ENCODE data around the gene SRPRA. TPM values are rescaled to one million over a fixed set of nuclear protein-coding genes. Genes with fewer than 3 reads are reported as not detected.
"Not testable (repeated sequence)": the region's sequence is repeated elsewhere in the genome, so short reads cannot be mapped to it uniquely, and the experiment has no call there.

SRPRA gene
- total RNA-seq, 1 experiment from 2014 or later, result 129 TPM

DNA sequence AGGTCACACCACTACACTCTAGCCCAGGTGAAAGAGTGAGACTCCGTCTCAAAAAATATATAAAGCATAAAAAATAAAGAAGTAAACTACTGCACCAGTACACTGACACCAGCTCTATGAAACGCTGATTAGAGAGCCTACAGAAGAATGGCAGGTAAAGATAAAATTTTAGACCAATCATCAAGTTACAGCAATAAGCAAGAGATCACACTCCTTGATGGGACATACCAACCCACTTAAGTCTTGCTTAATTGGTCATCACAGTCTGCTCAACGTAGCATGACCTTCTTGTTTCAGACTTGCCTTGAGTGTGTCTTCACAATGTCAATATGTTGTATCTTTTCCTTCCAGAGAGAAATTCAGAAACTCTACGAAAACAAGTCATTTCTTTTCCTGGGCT, 12.5 kb downstream of the SRPRA start:
- in situ Hi-C loops (cut with HindIII; ENCODE audit: low pct_unique_long_range_greater_than_20kb, low sequenced_read_pairs), result no loop called here
- DNase-seq (ENCODE audit: low read depth, low spot score), result no peak

DNA sequence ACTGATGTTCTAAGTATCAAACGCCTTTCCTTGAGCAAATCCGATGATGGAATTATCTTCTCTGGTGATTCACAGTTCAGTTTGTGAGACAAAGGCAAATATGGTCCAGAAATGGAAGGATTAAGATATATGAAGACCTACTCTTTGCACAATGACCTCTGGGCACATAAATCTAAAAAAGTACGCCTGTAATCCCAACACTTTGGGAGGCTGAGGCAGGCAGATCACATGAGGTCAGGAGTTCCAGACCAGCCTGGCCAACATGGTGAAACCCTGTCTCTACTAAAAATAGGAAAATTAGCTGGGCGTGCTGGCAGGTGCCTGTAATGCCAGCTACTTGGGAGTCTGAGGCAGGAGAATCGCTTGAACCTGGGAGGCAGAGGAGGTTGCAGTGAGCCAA, 13.2 kb downstream of the SRPRA start:
- DNase-seq (ENCODE audit: low read depth, low spot score); in situ Hi-C loops (cut with HindIII; ENCODE audit: low pct_unique_long_range_greater_than_20kb, low sequenced_read_pairs): not testable (repeated sequence)

DNA sequence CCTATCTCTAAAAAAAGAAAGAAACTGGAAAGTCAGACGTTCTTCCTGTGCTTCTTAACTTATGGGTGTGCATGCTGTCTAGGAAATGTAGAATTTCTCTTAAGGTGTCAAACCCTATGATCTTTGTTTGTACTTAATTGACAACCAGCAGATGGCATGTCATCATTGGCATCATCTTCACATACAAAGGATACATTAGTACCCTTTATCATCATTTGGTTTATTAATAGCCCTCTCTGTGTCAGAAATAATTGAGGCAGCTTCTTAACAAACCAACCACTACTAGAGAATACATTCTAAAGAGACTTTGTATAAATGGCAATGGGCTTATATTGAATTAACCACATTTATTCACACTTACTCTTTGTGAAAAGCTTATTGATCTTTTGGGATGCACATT, 13.9 kb downstream of the SRPRA start:
- in situ Hi-C loops (cut with HindIII; ENCODE audit: low pct_unique_long_range_greater_than_20kb, low sequenced_read_pairs), result no loop called here
- DNase-seq (ENCODE audit: low read depth, low spot score), result no peak

DNA sequence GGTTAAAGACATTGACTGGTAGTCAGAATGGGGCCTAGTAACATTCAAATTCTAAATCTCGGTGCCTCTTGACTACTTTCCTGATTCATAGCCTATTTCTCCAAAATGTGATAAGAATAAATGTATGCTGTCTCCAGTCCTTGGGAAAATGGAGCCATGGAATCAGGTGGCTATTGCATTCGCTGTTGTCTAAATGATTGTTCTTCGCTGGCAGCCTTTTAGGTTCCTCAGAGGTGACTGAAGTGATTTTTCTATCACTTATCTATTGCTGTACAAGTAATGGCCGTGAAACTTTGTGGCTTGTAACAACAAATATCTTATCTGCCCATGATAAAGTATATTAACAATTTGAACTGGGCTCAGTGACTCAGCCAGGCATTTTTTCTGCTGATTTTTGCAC, 15.4 kb downstream of the SRPRA start:
- no peak for DNase-seq (ENCODE audit: low read depth, low spot score)
- in situ Hi-C loops (cut with HindIII; ENCODE audit: low pct_unique_long_range_greater_than_20kb, low sequenced_read_pairs), result no loop called here

DNA sequence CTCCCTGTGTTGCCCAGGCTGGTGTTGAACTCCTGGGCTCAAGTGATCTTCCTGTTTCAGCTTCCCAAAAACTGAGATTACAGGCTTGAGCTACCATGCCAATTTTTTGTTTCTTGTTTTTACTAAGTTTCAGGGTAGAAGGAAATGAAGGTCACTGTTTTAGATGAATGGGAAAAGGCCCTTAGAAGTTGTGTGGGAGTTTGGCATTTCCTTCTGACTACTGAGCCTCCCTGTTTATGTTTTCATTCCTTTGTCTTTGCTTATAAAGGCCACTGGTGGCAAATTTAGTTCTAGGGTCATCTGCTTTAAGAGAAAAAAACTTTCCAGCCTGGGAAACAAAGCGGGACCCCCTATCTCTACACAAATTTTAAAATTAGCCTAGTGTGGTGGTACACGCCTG, 22.1 kb downstream of the SRPRA start:
- DNase-seq (ENCODE audit: low read depth, low spot score), result no peak
- in situ Hi-C loops (cut with HindIII; ENCODE audit: low pct_unique_long_range_greater_than_20kb, low sequenced_read_pairs), result no loop called here

DNA sequence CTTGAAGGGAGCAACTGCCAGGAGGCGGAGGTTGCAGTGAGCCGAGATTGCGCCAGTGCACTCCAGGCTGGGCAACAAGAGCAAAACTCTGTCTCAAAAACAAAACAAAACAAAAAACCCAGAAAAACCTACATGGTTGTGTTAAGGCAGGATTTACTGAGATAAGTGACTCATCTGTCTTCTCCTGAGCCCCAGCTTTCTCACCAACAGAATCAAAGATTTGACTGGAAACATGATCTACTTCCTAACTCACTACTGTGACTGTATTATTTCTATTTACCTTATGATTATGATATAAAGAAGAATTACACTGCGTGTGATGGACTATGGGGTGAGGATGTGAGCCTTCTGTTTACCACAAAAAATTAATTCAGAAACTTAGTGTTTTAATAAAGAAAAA, 35.3 kb downstream of the SRPRA start:
- no peak for DNase-seq (ENCODE audit: low read depth, low spot score)
- in situ Hi-C loops (cut with HindIII; ENCODE audit: low pct_unique_long_range_greater_than_20kb, low sequenced_read_pairs), result no loop called here

DNA sequence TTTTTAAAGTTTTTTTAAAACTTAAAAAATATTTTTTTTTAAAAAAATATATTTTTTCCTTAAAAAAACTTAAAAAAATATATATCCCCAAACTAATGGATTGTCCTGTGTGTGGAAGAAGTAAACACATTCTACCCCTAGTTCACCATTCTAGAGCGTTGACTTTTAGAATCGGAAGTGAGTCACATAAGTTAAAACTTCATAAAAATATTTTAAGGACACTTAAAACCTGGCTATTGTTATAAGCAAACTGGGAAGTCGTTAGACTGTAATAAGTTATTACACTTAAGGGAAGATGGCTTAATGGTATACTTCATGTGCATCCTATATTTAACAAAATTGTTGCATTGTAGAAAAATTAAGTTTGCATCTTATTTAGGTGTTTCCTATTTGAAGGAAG, 36.0 kb downstream of the SRPRA start:
- no peak for DNase-seq (ENCODE audit: low read depth, low spot score)
- in situ Hi-C loops (cut with HindIII; ENCODE audit: low pct_unique_long_range_greater_than_20kb, low sequenced_read_pairs), result no loop called here

DNA sequence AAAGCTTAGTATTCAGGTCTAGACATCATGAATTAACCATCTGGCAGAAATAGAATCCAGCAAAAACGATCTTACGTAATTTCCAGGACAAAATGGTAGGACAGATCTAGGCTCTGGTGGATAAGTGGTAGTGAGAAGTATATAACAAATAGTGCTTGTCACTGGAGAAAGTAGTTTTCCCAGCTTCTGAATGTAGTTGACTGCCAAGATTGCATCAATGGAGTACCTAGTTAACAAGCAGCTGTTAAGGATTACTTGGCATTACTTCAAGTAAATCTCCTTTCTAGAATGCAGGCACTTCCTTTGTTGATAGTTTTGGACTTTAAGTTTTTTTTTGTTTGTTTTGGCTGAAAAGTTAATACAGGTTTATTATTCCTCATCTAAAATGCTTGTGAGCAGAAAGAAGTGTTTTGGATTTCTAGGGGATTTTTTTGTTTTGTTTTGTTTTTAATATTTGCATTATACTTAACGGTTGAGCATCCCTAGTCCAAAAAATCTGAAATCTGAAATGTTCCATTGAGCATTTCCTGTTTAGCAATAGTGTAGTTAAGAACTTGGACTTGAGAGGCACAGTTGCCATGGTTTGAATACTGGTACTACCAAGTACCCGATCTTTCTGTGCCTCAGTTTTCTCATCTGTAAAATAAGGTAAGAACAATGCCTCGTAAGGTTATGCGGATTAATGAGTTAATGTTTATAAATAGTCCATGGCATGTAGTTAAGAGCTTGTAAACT, 36.8 kb downstream of the SRPRA start:
- in situ Hi-C loops (cut with HindIII; ENCODE audit: low pct_unique_long_range_greater_than_20kb, low sequenced_read_pairs), result no loop called here

DNA sequence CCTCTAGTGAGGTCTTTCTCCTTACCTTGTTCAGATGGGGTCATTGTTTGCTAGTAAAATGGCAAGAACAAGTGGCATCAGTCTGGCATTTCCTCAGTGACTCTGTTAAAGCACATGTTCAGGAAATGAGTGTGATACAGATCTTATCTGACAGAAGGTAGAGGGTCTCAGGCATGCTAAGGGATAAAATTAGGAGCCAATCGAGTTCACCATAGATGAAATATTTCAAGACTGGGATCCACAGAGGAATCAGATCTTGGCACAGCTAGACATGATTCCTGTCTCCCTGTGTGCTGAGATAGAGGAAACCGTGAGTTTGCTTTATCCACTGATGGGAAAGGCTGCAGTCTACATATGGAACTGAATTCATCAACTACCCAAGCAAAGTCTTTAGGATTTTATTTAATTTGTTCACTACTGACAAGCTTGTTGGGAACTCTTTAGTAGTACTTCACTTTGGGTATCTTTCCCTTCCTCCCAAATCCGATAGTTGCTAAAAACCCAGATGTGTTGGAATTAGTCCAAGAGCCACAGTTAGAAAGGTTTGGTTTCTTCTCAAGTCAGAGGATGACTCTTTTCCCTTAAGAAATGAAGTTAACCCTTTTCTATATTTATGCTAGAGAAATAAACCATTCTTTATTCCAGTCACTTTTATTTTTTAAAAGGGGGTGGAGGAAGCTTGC, 38.7 kb downstream of the SRPRA start:
- in situ Hi-C loops (cut with HindIII; ENCODE audit: low pct_unique_long_range_greater_than_20kb, low sequenced_read_pairs), result no loop called here
- no peak for DNase-seq (ENCODE audit: low read depth, low spot score)

More for the DNA sequence above, 36.8 kb downstream of the SRPRA start:
- no peak for DNase-seq (ENCODE audit: low read depth, low spot score)

DNA sequence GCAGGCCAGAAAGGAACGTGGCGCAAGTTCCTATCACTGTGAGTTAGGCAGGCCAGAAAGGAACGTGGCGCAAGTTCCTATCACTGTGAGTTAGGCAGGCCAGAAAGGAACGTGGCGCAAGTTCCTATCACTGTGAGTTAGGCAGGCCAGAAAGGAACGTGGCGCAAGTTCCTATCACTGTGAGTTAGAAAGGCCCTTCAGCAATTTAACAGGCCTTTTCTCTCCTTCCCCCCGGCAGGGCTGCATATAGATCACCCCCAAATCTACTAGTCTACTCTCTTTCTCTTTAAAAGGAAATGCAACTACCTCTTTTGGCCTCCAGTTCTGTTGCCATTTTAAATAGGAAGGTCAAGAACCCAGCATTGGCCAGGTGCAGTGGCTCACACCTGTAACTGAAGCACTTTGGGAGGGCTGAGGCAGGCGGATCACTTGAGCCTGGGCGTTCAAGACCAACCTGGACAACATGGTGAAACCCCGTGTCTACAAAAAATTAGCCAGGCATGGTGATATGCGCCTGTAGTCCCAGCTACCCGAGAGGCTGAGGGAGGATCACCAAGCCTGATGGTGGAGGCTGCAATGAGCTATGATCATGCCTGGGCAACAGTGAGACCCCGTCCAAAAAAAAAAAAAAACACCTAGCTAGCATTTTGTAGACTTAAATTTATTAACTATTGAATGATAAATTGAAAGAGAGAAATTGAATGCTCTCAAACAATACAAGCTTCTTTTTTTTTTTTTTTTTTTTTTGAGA, 42.2 kb downstream of the SRPRA start:
- in situ Hi-C loops (cut with HindIII; ENCODE audit: low pct_unique_long_range_greater_than_20kb, low sequenced_read_pairs), result no loop called here
- no peak for DNase-seq (ENCODE audit: low read depth, low spot score)

DNA sequence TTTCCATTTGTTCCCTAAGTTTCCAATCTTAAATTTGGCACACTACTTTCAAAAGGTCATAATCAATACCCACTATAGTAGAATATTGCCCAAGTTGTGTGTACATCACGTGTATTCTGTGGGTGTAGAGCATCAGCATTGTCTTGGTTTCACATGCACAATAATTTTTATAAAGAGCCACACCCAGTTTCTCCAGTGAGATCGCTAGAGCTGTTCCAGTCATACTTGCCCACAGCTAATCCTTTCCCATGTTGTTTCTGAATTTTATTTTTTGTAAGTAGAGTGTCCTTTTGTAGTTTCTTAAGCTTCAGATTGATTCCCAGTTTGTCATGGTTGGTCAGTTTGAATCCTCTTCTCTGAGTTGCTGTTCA, 43.4 kb downstream of the SRPRA start:
- in situ Hi-C loops (cut with HindIII; ENCODE audit: low pct_unique_long_range_greater_than_20kb, low sequenced_read_pairs), result no loop called here
- no peak for DNase-seq (ENCODE audit: low read depth, low spot score)

DNA sequence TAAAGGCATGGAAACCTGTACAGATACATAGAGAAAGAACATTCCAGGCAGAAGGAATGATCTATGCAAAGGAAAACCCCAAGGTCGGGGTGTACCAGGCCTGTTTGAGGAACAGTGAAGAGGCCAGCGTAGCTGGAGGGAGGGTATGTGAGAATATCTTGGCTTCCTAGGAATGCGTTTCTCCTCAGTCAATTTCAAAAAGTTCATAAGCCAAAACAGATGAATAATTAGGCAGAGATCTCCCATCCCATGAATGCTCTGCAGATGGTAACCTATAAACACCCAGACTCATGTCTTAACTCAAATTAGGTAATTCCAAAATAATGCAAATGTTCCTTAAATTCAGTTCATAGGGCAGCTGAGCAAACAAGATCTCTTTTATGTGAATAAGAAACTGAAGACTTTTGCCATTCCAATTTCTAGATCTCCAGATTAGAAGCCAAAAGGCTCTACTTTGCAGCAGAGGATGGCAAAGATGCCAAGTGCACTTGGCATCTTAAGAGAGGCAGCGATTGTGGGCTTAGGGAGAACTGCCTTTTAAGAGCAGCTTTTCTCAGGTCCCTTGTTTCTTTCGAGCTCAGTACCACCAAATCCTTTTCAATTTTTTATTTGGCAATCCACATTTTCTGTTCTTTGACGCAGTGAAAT, 43.9 kb downstream of the SRPRA start:
- DNase-seq (ENCODE audit: low read depth, low spot score), result no peak
- in situ Hi-C loops (cut with HindIII; ENCODE audit: low pct_unique_long_range_greater_than_20kb, low sequenced_read_pairs), result loop anchor here (25.0 kb wide), 1 partner anchor 312 kb away; the partner anchor contains the start of genes DDX25 and PUS3

DNA sequence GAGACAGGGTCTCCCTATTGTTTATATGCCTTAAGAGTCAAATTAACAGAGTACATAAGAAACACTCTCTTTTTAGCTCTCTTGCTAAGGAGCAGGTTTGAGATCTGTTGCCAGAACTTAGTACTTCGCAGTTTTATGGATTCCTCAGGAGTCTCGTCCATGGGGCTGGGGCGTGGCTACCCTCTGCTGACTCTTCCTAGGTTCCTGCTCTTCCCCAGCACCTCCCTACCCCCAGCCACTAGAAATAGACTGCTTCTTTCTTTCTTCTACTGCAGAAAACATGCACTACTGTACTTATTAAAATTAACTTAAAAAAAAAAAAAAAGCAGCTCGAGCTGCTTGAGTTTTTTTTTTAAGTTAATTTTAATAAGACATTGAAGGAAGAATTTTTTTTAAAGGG, 49.1 kb downstream of the SRPRA start:
- in situ Hi-C loops (cut with HindIII; ENCODE audit: low pct_unique_long_range_greater_than_20kb, low sequenced_read_pairs), result loop anchor here (25.0 kb wide), 1 partner anchor 307 kb away; the partner anchor contains the start of genes DDX25 and PUS3
- no peak for DNase-seq (ENCODE audit: low read depth, low spot score)

DNA sequence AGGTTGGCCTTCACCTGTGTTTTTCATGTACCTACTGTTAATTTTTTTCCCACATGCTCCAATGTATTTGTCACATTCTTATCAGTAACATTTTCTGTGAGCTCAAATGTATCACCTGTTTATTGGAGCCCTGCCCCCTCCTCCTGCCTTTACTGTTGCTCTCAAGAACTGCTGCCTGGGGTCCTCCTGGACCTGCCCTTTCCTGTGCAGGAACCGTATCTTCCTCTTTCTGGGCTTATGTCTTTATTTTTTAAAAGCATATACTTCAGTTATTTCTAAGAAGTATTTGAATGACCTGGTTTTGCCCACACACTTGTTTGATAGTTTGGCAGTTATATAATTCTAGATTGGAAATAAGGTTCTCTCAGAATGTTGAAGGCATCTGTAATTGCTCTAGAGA, 51.2 kb downstream of the SRPRA start:
- DNase-seq (ENCODE audit: low read depth, low spot score), result no peak
- in situ Hi-C loops (cut with HindIII; ENCODE audit: low pct_unique_long_range_greater_than_20kb, low sequenced_read_pairs), result loop anchor here (25.0 kb wide), 1 partner anchor 305 kb away; the partner anchor contains the start of genes DDX25 and PUS3

DNA sequence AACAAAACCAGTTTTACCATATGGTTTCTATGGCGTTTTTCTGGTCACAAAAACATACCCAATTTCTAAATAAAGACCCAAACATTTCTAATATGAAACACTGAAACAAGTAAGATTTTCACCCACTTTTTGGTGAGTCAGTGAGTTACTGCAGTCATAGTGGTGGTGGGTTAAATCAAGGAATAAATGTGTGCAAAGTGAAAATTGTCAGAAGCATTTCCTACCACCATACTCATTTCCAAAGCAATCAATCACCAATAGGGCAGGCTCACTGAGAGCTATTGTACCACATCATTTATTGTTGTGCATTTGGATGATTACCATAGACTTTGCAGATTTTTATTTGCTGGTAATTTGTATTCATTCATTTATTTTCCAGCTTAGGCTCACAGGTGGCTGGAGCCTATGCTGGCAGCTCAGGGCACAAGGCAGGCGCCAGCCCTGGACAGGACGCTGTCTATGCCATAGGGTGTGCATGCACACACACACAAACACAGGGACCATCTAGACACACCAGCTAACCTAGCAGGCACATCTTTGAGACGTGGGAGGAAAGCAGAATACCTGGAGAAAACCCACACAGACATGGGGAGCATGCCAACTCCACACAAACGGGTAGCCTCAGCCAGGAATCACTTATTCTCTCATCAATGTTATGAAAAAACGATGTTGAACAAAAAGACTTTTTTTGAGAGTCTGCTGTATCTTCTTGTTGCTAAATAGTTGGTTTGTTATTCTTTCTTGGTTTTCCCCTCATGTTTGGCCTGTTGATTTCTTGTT, 52.0 kb downstream of the SRPRA start:
- in situ Hi-C loops (cut with HindIII; ENCODE audit: low pct_unique_long_range_greater_than_20kb, low sequenced_read_pairs), result loop anchor here (25.0 kb wide), 1 partner anchor 304 kb away; the partner anchor contains the start of genes DDX25 and PUS3
- DNase-seq (ENCODE audit: low read depth, low spot score), result no peak

DNA sequence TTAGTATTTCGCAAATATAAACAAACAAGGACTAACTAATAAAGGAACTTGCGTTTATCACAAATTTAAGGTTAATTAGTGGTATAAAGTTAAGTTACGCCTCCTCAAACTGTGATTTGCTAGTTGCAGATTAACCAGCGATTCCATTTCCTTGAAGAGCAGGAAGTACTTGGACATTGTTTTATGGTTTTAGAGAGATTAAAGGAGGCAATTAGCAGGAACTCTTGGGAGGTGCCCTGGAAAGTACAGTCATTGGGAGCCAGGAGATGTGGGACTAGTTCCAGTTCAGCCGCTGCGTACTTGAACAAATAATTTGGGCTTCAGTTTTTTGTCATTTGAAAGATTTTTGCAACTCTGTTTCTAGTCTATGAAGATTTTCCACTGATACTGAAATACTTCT, 53.9 kb downstream of the SRPRA start:
- in situ Hi-C loops (cut with HindIII; ENCODE audit: low pct_unique_long_range_greater_than_20kb, low sequenced_read_pairs), result loop anchor here (25.0 kb wide), 1 partner anchor 303 kb away; the partner anchor contains the start of genes DDX25 and PUS3
- no peak for DNase-seq (ENCODE audit: low read depth, low spot score)

DNA sequence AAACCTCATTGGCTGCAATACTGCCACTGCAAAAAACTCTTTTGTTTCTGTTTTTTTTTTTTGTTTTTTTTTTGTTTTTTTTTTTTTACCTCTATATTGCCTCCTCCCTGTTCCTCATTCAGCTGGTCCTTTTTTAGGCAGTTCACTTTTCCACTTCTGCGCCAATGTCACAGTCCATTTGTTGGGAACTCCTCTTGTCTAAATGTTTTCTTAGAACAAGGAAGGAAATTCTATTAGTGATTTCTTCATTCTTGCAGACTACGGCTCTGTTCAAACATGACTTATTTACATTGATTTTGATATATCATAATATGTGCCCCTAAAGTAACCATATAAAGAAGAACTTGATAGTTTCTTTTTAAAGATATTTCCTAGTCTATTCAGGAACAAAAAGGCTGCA, 54.3 kb downstream of the SRPRA start:
- no peak for DNase-seq (ENCODE audit: low read depth, low spot score)
- in situ Hi-C loops (cut with HindIII; ENCODE audit: low pct_unique_long_range_greater_than_20kb, low sequenced_read_pairs), result loop anchor here (25.0 kb wide), 1 partner anchor 302 kb away; the partner anchor contains the start of genes DDX25 and PUS3
